Thoracic aorta (tissue), 2 donors: ENCODE results near the gene PYGB. TPM values are rescaled to one million over a fixed set of nuclear protein-coding genes. Genes with fewer than 3 reads are reported as not detected.

Experiments used
- ATAC-seq: fragments of 150-250 bp; one replicate; pipeline ENCODE4 v1.8.0; 2017; ENCODE audit warnings: low read depth; ENCODE audit not compliant: insufficient number of reproducible peaks, low FRiP score
- DNase-seq: peaks from one replicate; pipeline ENCODE4 v3.0.0-alpha.2; 2020; ENCODE audit warnings: low spot score
- H3K27ac ChIP-seq, 2 donors: fragments of 200-600 bp; sonication (generic); 1 replicate in 1 of 2; 2 replicates in 1 of 2; pipeline ENCODE4 v1.5.1; 2016; ENCODE audit warnings: mild to moderate bottlenecking in 2 of 2, moderate library complexity in 2 of 2
- H3K27me3 ChIP-seq: fragments of 200-600 bp; sonication (generic); replicated peaks from 2 replicates; pipeline ENCODE4 v1.6.0; 2016; ENCODE audit warnings: mild to moderate bottlenecking; ENCODE audit not compliant: insufficient read depth
- H3K36me3 ChIP-seq: fragments of 200-600 bp; sonication (generic); one replicate; pipeline ENCODE4 v1.5.1; 2016
- H3K4me1 ChIP-seq, 2 donors: fragments of 200-600 bp; sonication (generic); 1 replicate in 1 of 2; 2 replicates in 1 of 2; pipeline versions ENCODE4 v1.5.1 to v1.6.0; 2016; ENCODE audit warnings: low read depth in 2 of 2, mild to moderate bottlenecking in 1 of 2; ENCODE audit not compliant: control insufficient read depth in 1 of 2
- H3K4me3 ChIP-seq: fragments of 200-600 bp; sonication (generic); 2 replicates; pipeline ENCODE4 v1.5.1; 2016; ENCODE audit warnings: mild to moderate bottlenecking
- H3K9me3 ChIP-seq: fragments of 200-600 bp; sonication (generic); 2 replicates; pipeline ENCODE4 v1.5.1; 2016
- total RNA-seq, 2 donors: library from RNA; depleted of rRNA; stranded (reverse); fragments of >200 nt; gene quantifications; one replicate each; pipeline versions ENCODE4 v1.1.0 to v1.2.3, GENCODE V29; 2016
- TF ChIP-seq, protein P1 (sequence below): fragments of 200-600 bp; sonication (generic); IDR thresholded peaks from one replicate; pipeline ENCODE4 v1.5.1; 2019; ENCODE audit warnings: antibody characterized with exemption

The PYGB gene
- total RNA-seq, 2 donors from 2014 or later: 124 to 256 TPM

DNA sequence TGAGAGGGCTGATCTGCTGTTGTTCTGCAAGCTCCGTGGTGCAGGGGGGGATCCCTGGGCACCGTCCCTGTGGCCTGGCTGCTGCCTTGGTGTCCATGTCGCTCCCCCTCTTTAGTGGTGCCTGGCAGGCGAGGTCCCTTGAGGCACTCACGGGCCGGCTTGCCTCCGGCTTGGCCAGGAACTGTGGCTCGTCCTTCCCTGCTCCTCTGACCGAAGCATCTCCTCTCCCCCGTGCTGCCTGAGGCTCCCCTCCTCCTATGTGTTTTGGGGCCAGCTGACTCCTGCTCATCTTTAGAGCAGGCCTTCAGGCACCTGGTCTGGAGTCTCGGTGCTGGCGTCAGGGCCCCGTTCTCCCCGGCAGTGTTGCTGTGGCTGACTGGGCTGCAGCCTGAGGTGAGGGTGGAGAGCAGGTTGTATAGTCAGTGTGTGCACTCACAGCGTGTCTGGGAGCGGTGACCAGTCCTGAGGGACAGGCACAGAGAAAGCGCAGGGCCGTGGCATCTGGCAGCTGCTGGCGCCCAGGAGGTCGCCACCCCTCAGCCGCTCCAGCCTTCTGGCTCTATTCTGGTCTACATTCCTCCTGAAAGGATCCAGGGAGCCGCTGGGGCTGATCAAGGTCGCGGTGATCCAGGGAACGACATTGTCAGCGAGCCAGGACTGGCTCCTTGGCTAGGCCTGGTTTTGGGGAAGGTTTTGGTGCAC is 43.7 kb downstream of the PYGB start:
- Histone ChIP-seq H3K4me1 (peaks cover 12 to 31% of the 10 kb centered on the region in 2 donors), H3K4me3 (no peak overlapping the region), H3K27me3 (no peaks in the 10 kb centered on the region), H3K27ac (no peak overlapping the region), H3K36me3 (peaks cover 48% of the 10 kb centered on the region), H3K9me3 (no peaks in the 10 kb centered on the region)
- DNase-seq (no peak), ATAC-seq (no peak)
- TF ChIP-seq, protein P1, sequence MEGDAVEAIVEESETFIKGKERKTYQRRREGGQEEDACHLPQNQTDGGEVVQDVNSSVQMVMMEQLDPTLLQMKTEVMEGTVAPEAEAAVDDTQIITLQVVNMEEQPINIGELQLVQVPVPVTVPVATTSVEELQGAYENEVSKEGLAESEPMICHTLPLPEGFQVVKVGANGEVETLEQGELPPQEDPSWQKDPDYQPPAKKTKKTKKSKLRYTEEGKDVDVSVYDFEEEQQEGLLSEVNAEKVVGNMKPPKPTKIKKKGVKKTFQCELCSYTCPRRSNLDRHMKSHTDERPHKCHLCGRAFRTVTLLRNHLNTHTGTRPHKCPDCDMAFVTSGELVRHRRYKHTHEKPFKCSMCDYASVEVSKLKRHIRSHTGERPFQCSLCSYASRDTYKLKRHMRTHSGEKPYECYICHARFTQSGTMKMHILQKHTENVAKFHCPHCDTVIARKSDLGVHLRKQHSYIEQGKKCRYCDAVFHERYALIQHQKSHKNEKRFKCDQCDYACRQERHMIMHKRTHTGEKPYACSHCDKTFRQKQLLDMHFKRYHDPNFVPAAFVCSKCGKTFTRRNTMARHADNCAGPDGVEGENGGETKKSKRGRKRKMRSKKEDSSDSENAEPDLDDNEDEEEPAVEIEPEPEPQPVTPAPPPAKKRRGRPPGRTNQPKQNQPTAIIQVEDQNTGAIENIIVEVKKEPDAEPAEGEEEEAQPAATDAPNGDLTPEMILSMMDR: no peak

DNA sequence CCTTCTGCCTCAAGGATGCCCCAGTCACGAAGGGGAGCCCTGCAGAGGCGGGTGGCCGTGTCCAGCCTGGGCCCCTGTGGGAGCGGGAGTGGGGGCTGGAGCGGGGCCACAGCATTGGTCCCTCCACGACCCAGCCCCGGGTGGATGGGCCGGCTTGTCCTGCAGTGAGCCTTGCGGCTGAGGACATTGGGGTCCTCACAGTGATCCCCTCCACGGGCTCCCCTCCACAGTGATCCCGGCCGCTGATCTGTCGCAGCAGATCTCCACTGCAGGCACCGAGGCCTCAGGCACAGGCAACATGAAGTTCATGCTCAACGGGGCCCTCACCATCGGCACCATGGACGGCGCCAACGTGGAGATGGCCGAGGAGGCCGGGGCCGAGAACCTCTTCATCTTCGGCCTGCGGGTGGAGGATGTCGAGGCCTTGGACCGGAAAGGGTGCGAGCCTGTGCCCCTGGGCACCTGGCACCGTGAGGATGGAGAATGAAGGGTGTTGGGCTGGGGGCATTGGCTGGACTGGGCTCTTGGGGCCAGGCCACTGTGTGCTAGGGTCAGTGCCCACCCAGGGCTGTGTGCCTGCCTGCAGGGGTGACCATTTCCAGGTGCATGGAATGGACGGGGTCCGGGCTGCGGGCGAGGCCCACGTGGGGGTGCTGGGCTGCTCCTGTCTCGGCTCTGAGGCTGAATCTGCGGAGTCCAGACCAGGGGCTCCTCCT is 44.4 kb downstream of the PYGB start:
- no peak for DNase-seq
- Histone ChIP-seq H3K36me3 (peaks cover 45% of the 10 kb centered on the region), H3K4me3 (no peak overlapping the region), H3K9me3 (no peaks in the 10 kb centered on the region), H3K27ac (no peak overlapping the region), H3K4me1 (peaks cover 16 to 38% of the 10 kb centered on the region in 2 donors), H3K27me3 (no peaks in the 10 kb centered on the region)
- TF ChIP-seq, protein P1: no peak
- no peak for ATAC-seq

DNA sequence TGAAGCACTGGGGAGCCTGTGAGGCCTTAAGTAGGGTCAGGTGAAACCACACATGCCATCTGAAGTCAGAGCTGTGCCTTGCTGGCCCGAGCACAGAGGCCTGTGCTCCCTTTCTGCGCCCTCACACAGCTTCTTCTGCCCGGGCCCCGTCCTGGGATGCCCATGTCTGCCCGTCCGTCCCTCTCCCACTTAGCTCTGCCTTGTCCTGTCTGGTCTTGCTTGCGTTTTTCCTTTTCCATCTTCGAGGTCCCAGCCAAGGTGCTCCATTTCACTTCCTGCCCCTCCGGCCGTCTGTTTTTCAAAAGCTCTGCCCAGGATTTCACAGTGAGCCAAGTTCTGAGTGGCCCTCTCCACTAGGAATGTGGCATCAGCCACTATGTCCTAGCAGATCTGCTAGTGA is 45.6 kb downstream of the PYGB start:
- peaks cover 36% of the 10 kb centered on the region for H3K36me3 ChIP-seq
- H3K27ac ChIP-seq: peak overlapping the region in 1 of 2 donors; percentile 60
- H3K27me3 ChIP-seq: no peaks in the 10 kb centered on the region
- ATAC-seq (no peak), DNase-seq (no peak)
- H3K9me3 ChIP-seq: no peaks in the 10 kb centered on the region
- H3K4me3 ChIP-seq: no peak overlapping the region
- TF ChIP-seq, protein P1: no peak
- H3K4me1 ChIP-seq: peaks cover 16 to 39% of the 10 kb centered on the region in 2 donors

DNA sequence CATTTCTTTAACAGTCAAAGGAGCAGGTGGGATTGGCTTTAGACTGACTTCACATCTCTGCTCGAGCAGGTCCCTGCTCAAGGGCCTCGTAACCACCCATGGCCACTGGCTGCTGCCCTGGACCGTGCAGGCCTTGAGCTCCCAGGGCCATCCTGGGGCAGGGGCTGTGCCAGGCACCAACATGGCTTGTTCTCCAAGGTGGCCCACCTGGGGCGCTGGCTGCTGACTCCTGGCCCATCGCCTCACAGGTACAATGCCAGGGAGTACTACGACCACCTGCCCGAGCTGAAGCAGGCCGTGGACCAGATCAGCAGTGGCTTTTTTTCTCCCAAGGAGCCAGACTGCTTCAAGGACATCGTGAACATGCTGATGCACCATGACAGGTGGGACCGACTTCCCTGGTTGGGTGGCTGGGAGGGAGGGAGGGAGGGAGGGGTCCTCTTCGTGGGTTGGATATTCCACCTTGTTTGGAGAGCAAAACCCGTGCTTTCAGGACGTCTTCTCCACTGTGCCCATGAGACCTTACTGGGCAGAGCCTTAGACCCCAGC is 46.1 kb downstream of the PYGB start:
- Histone ChIP-seq H3K4me3 (no peak overlapping the region), H3K27ac (peak overlapping the region; percentile 55 to 60), H3K27me3 (no peaks in the 10 kb centered on the region), H3K4me1 (peaks cover 16 to 39% of the 10 kb centered on the region in 2 donors), H3K9me3 (no peaks in the 10 kb centered on the region), H3K36me3 (peaks cover 32% of the 10 kb centered on the region)
- ATAC-seq (no peak), DNase-seq (no peak)
- TF ChIP-seq, protein P1: no peak
